ENCODE data around the gene KLHDC8A.

Gene KLHDC8A

DNA sequence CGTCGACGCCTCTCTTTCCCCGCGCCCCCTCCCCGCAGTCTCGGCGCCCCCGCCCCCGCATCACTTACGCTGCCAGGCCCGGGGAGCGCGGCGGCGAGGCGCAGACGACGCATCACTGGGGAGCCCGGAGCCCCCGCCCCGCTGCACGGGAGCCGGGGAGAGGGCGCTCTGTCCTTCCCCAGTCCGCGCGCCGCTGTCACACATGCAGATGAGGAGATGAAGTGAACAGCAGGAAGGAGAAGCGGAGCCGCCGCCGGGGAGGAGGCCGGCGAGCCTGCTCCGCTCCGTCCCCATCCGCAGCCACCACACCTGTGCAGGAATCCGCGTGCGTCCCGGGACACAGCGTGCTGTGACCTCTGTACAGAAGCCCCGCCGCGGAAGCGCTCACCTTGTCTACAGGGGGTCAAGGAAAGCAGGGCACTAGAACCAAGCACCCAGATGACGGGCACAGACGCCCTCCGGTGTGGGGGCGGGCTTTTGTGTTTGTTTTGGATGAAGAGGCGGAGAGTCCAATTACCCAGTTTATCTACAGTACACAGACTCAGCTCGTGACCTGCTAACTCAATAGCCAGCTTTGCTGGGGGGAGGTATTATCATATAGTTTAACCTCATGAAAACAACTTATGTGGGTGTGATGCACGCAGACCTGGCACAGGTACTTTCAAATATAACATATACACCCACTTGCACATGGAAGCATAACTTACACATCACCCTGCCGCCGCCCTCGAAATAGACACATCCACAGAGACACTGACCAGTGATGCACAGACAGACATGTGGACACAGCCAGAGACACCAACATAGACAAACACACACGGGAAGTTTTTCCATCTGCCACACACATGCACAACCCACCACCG lies 12.4 kb downstream of the KLHDC8A start:
- DNase-seq (ENCODE audit: low read depth), result peak; percentile 46

DNA sequence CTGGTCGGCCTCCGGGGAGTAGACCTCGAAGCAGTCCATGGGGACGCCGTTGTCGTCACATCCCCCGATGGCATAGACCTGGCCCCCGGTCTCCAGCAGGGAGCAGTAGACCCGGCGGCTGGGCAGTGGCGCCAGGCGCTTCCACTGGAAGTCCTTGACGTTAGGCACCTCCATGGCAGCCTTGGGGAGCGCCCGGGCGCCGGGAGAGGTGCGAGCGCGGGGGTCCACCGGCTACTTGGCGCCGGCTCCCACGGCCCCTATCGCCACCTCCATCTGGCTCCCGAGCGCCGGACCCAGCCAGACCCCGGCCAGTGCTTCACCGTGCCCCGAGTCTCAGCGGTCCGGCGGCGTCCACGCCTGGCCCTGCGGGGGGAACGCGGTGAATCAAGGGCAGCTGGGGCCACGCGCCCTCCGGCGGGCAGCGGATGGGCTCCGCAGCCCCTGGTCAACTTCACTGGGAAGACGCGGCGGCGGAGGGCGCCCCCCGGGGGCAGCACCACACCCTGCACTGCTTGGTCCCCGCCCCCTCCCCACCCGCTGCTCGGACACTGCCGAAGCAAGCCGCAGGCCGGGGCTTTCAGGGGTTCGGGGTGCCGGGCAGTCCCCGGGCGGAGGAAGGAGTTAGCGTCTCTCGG lies 13.2 kb downstream of the KLHDC8A start:
- DNase-seq (ENCODE audit: low read depth), result no peak

DNA sequence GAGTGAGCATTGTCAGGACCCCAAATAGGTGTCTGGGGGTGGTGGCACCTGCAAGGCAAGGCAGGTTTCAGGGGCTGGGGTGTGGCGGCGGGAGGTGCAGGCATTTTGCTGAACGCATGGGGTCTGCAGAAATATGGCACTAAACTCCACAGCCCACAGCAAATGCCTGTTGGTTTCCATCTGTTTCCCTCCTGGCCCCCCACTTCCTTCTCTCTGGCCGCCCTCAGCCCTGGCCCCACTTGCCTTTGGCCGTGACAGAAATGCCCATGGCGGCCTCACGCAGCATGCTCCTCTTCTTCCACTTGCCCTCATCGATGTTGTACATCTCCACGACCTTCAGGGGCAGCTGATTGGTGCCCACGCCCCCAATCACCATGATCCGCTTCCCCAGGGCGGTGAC lies 13.7 kb downstream of the KLHDC8A start:
- DNase-seq (ENCODE audit: low read depth), result no peak

DNA sequence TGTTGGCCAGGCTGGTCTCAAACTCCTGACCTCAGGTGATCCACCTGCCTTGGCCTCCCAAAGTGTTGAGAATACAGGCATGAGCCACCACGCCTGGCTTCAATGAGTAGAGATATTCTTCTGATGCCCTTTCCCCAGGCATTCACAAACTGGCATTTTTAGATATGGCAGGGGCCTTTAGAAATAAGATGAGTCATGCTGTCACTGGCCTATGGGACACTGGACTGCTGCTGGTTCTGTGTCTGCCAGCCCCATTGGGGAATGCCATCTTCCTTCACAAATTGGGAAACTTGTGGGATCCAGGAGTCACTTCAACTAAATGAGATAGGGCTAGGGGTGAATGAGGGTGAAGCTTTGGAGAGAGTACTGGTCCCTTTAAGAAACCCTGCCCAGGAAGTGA lies 16.0 kb downstream of the KLHDC8A start:
- no peak for DNase-seq (ENCODE audit: low read depth)

DNA sequence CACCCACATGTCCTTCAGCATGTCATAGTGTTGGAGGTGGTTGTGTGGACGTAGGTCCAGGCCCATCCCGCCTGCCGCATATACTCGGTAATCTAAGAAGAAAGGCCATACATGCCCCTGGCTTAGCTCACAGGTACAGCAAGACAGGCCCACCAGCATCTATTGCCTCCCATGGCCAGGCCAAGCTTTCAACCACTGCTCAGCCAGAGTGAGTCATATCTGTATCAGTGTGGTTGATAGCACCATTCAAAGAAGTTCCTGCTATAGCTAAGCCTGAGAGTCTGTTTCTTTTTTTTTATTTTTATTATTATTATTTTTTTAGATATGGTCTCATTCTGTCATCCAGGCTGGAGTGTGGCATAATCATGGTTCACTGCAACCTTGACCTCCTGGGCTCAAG lies 17.0 kb downstream of the KLHDC8A start:
- no peak for DNase-seq (ENCODE audit: low read depth)

DNA sequence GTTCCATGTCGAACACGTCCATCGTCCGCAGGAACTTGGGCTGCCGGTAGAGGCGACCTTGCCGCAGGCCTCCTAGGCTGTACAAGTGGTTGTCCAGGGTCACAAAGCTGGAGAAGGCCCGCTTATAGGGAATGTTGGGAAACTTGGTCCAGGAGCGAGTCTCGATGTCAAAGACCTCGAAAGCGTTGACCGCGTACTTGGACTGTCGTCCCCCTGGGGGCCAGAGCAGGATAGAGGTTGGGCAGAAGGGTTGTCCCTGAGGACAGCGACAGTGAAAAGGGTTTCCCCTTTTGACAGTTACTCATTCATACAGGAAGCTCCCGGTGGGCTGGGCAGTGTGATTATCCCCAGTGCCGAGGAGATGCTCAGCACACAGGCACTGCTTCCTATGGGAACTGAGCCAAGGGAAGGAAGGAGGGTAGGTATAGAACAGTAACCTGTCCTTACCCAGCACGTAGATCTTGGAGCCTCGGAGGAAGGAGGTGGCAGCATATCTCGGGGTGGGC lies 17.5 kb downstream of the KLHDC8A start:
- no peak for DNase-seq (ENCODE audit: low read depth)

DNA sequence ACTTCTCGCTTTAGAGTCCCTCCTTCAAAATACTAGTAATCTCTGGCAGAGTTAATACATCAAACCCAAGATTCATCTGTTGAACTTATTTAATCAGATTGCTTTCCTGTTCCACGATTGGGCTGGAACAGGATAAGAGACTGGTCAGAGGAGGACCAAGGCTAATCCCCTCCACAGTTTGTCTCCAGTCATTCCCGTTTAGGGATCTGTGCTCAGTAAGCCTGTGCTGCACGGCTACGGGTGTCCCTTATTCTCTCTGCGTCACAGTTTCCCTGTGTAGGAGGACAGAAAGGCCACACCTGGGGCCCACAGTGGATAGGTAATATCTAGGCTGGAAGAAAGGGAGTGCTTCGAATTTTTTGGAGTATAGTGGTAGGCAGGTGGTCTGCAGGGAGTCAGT lies 18.7 kb downstream of the KLHDC8A start:
- DNase-seq (ENCODE audit: low read depth), result no peak

DNA sequence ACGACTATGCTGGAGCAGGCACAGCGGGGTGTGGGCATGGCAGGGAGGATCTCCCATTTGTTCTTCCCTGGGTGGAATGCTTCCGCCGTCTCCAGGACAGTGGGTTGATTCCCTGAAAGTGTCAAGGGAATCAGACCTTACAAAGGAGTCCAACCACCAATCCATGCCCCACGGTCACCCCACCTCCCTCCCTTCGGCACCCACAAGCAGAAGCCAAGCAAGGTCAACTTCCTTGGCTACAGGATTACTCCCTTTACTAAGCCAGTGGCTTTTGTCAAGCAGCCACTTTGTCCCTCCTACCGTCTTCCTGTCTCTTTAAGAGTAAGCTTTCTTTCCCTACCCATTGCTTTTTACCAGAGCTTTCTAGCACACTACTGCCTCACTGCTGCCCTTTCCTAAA lies 19.2 kb downstream of the KLHDC8A start:
- no peak for DNase-seq (ENCODE audit: low read depth)

DNA sequence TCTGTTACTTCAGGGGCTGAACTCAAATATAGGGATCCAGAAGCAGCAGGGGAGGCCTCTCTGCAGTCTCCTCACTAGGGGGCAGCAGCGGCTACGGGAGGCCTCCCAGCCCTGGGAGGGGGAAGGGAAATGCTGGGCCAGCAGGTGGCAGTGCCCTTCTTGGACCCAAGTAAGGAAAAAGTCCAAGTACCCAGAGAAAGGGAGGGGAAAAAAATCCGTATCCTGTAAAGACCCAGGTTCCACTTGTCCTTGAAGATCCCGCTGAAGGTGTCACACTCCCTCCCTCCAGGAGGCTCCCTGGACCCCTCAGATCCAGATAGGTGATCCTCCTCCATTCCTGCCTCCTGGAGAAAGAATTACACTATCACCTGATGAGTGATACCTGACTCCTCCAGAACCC lies 21.0 kb downstream of the KLHDC8A start:
- peak; percentile 55 for DNase-seq (ENCODE audit: low read depth)

DNA sequence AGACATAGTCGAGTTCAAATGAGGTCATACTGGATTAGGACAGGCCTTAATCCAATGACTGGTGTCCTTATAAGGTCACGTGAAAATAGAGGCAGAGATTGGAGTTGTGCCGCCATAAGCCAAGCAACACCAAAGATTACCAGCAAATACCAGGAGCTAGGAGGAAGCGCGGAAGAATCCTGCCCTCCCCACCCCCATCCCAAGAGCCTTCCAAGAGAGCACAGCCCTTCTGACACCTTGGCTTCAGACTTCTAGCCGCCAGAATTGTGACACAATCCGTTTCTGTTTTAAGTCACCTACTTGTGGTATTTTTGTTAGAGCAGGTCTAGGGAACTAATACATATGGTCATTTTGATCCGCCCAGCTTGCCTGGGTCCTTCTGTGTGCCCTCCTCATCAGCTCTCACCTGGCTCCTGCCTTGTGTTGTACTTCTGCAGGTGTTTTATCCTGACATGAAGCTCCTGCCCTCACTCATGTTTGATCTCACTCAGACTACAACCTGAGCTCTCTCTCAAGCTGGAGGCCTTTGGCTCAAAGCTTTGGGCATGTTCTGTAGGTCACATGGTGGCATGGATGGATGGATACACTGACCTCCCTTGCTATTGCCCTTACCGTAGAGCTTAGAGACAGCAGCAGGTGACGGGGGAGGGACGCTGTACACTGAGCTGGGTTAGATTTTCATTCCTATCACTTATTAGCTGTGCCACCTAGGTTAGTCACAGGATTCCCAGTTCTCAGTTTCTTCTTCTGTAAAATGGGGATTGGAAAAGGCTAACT lies 24.5 kb downstream of the KLHDC8A start:
- DNase-seq (ENCODE audit: low read depth), result no peak

DNA sequence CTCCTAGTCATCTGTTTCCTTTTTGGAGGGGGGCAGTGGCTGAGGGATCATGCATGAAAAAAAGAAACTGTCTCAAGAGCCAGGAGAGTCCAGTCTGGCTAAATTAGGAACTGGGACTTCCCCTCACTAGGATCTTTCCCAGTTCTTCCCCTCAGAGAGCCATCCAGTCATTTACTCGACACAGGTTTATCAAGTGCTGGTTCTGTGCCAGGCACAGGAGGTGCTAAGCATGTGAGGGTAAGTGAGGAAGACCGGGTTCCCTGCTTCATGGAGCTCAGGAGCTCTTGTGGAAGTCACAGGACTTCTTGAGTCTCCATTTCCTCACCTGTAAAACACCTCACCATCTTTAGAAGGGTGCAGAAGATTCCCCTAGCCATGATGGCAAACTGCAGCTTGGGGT lies 26.6 kb downstream of the KLHDC8A start:
- no peak for DNase-seq (ENCODE audit: low read depth)

DNA sequence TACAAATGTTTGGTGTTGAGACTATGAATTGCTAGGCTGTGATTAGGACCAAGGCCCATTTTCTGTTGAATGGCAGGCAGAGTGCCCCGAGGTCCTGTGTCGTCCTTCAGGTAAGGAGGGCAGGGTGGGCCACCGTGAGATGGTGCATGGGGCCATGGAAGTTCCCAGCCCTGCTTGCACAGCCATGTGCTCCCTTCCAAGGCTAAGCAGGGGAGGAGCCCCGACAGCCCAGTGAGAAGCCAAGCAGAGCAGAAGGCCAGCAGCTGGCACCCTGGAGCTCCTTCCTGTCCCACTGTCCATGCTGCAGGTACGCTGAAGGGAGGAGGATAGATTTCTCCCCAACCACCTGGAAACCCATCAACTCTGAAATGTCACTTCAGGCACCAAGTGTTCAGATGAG lies 27.0 kb downstream of the KLHDC8A start:
- DNase-seq (ENCODE audit: low read depth), result no peak

DNA sequence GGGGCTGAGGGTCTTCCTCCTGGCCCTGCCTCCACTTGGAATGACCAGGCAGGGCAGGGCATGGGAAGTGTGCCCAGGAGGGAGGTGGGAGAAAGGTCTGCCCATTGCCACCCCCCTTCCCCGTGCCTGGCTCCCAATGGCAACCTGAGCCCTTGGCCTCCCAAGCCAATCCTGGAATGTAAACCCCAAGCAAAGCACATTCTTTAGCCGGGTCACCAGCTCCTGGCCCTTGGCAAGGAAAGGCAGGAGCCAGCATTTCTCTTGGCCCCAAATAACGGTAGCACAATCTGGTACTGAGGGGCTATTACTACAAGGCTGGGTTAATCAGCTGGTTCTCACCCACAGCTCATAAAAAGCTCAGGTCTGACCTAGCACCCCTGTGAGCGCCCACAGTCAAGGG lies 28.2 kb downstream of the KLHDC8A start:
- DNase-seq (ENCODE audit: low read depth), result no peak

DNA sequence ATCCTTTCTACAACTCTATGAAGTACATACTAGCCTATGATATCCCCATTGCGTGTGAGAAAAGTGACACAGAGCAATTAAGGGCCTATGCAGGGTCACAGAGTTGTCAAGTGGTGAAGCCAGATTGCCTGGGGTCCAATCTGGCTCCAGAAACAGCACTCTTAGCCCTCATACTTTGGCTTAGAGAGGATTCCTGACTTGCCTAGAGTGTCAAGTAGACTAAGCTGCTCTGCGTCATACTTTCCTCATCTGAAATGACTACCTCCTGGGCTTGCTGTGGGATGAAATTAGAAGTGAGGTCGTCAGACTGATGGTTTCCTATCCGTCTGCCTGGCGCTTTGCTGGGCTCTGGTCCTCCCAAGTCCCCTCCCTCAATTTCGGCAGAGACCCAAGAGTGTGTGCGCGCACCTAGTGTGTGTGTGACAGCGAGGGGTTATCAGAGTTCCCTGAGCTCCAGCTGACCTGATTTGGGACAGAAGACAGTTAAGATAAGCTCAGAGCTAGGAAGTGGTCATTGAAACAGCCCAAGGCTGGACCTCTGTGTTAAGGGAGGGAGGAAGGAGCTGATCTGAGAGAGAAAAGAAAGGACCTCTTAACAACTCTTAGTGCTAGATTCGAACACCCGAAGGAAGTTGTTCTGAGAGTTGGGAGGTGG lies 29.8 kb downstream of the KLHDC8A start:
- DNase-seq (ENCODE audit: low read depth), result no peak

DNA sequence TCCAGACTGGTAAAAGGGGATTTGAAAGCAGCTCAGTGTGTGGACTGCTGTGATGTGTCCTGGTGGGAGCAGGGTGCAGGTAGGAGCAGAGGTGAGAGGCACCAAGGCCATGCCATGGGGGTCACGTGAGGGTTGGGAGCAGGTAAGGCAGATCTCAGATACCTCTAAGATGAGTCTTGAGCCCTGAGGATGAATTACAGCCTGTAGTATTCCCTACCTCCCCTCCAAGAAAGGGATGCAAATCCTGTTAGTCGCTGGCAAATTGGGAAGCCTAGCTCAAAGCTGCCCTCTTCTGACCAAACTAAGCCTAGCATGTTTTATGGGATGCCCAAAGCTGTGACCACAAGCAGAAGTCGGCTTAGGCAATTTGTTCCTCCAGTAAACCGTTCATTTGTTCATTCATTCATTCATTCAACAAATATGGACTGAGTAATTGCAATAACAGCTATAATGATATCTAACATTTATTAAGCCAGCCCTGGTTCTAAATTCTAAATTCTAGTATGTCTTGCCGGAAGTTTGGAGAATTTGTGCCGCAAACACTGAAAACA lies 31.3 kb downstream of the KLHDC8A start:
- no peak for DNase-seq (ENCODE audit: low read depth)

DNA sequence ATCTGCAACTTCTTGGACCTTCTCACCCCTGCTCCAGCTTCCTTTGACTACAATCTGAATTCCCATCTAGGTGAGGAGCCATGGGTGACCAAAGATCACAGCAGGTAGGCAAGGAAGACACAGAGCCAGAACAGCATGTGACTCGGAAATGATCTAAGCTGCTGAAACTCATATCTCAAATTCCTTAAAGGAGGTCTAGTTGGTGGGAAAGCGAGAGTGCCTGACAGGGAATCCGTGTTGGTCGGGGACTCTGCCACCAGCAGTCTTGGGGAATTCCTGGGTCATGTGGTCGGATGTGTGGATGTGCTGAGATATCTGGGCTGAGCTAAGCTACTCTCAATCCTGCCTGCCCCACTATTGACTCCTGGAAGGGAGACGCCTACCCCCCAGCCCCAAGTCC lies 31.9 kb downstream of the KLHDC8A start:
- no peak for DNase-seq (ENCODE audit: low read depth)

DNA sequence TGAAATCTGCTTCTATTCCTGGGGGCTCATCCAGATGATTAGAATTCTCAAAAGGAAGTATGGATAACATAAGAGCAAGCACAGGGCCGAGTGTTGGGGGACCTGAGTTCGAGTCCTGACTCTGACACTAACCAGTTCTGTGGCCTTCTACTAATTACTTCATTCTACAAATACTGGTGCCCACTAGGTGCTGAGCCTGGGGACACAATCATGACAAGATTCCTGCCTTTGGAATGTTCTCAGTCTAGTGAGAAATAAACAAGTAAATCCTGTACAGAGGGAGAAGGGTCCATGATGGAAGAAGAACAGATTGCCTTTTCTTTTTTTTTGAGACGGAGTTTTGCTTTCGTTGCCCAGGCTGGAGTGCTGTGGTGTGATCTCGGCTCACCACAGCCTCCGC lies 32.9 kb downstream of the KLHDC8A start:
- DNase-seq (ENCODE audit: low read depth), result no peak

DNA sequence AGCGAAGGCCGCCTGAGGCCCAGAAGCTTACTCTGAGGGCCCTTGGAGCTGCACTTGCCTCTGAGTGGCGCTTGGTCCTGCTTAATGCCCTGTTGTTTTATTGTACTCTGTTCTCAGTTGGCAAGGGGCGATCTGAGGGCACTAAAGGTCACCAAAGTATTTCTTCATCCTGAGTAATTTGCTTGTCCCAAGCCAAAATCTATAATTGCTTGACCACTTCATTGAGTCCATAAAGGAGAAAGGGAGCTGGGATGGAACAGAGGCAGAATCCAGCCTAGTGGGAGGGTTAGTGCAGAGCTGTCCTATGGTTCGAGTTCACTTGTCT lies 34.8 kb downstream of the KLHDC8A start:
- DNase-seq (ENCODE audit: low read depth), result no peak

DNA sequence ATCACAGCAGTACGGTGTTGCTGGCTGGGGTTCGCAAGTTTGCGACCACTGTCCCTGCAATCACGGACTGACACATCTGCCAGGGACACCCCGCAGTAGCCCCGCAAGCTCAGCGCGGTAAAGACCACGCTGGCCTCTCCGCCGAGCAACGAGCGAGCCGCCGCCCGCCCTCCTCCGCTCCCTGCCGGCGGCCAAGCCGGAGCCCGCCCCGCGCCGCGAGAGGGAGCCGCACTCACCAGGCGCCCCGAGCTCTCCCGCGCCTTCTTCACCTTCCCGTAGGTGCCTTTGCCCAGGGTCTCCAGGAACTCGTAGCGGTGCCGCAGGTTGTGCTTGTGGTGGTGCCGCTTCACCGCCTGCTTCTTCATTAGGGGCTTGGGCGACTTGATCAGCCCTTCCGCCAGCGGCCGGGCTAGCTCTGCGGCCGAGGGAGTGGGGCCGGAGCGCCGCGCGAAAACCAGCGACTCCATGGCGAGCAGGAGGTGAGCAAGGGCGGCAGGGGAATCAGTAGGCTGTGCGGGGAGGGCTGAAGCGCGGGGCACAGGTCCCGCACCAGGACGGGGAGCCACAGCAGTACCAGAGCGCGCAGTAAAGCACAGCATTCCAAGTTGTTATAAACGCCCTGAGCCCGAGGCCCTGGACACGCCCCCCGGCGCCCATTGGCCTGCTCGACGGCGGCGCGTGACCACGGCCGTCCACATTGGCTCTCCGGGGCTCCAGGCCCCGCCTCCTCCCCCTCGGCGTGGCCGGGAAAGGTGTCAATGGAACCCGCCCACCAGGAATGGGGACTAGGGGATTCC lies 35.4 kb downstream of the KLHDC8A start, which contains the start of gene NUAK2:
NUAK2 (minus strand) TSS at position 584 of the 797 bp plus-strand sequence; CDS start at position 467, 117 bp downstream.
- peak; percentile 77 for DNase-seq (ENCODE audit: low read depth)

DNA sequence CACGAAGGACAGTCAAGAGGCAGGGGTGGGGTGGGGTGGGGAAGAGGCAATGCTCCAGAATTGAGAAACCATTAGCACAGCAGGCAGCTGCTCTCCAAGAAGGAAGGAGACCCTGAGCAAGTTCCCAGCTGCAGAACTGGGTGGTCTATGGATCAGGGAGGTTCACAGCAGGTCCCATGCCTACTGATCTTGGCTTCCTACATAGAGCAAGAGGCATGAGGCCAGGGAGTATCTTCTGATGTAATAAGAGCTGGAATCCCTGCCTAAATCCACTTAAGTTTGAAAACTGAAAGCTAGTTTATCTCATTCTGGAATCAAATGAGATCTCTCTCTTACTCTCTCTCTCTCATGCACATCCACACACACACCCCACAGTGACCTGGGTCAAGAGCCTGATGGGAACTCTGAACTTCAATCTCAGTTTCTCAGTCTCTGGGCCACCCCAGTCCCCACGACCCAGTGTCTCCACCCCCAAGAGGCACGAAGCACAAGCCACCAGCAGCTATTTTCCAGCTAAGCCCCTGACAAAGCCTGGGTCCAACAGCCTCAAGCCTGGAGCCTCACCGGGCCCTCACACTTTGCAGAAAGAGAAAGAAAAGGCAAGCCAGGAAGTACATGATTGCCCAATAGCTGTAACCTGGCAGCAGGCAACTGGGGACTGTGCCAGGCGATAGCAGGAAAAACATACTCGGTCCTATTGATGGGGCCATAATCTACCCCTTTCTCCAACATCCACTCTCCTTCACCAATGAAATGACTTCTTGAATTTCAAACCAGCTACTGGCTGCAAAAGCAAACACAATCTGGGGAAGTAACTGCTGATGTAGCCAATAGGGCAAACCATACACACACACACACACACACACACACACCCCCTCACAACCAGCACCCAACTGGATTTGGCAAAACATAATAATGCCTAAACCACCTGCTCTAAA lies 37.4 kb downstream of the KLHDC8A start:
- no peak for DNase-seq (ENCODE audit: low read depth)
